Trophoblast cell (in vitro differentiated cells and primary cell): Measurements from ENCODE around the gene PIP5K1C.

ENCODE experiments used
- DNase-seq, 2 donors: peaks; one replicate each; pipeline ENCODE4 v3.0.0-alpha.2; 2016
- H2AFZ ChIP-seq: 2 replicates; pipeline ENCODE4 v1.6.1; 2013; ENCODE audit warnings: low read length, moderate library complexity, mild to moderate bottlenecking; ENCODE audit not compliant: insufficient read depth, poor library complexity
- H2AK5ac ChIP-seq: 2 replicates; pipeline ENCODE4 v1.6.1; 2013; ENCODE audit warnings: mild to moderate bottlenecking, low read length
- H2BK120ac ChIP-seq: 2 replicates; pipeline ENCODE4 v1.6.1; 2013; ENCODE audit warnings: low read length, mild to moderate bottlenecking, moderate library complexity; ENCODE audit not compliant: insufficient read depth, poor library complexity
- H2BK12ac ChIP-seq: 2 replicates; pipeline ENCODE4 v1.6.1; 2013; ENCODE audit warnings: mild to moderate bottlenecking, low read length, moderate library complexity
- H2BK5ac ChIP-seq: 2 replicates; pipeline ENCODE4 v1.6.1; 2013; ENCODE audit warnings: low read length, low read depth, moderate library complexity, mild to moderate bottlenecking; ENCODE audit not compliant: poor library complexity
- H3K14ac ChIP-seq: 2 replicates; pipeline ENCODE4 v1.6.1; 2013; ENCODE audit warnings: mild to moderate bottlenecking, low read length
- H3K18ac ChIP-seq: 2 replicates; pipeline ENCODE4 v1.6.1; 2013; ENCODE audit warnings: mild to moderate bottlenecking, low read length
- H3K23ac ChIP-seq: 2 replicates; pipeline ENCODE4 v1.6.1; 2013; ENCODE audit warnings: low read length
- H3K27ac ChIP-seq: 2 replicates; pipeline ENCODE4 v1.5.1; 2013; ENCODE audit warnings: low read depth, mild to moderate bottlenecking, inconsistent platforms, low read length, moderate library complexity
- H3K27me3 ChIP-seq: 2 replicates; pipeline ENCODE4 v1.6.1; 2013; ENCODE audit warnings: inconsistent platforms, mild to moderate bottlenecking, low read length, moderate library complexity; ENCODE audit not compliant: insufficient read depth
- H3K36me3 ChIP-seq, 2 experiments: 1 replicate in 1 of 2; 2 replicates in 1 of 2; pipeline ENCODE4 v1.6.1; 2013; ENCODE audit warnings: low read length in 2 of 2, mild to moderate bottlenecking in 2 of 2, moderate library complexity in 1 of 2; ENCODE audit not compliant: insufficient read depth in 2 of 2, control insufficient read depth in 1 of 2
- H3K4ac ChIP-seq: 2 replicates; pipeline ENCODE4 v1.6.1; 2013; ENCODE audit warnings: low read depth, mild to moderate bottlenecking, low read length, moderate library complexity
- H3K4me1 ChIP-seq, 2 experiments: 1 replicate in 1 of 2; 2 replicates in 1 of 2; pipeline ENCODE4 v1.6.1; 2013; ENCODE audit warnings: low read length in 2 of 2, mild to moderate bottlenecking in 2 of 2, moderate library complexity in 1 of 2; ENCODE audit not compliant: insufficient read depth in 2 of 2, control insufficient read depth in 1 of 2
- H3K4me2 ChIP-seq: 2 replicates; pipeline ENCODE4 v1.6.1; 2013; ENCODE audit warnings: inconsistent platforms, mild to moderate bottlenecking, low read length, moderate library complexity
- H3K4me3 ChIP-seq: 2 replicates; pipeline ENCODE4 v1.5.1; 2013; ENCODE audit warnings: mild to moderate bottlenecking, low read depth, low read length, inconsistent platforms
- H3K79me1 ChIP-seq: one replicate; pipeline ENCODE4 v1.6.1; 2013; ENCODE audit warnings: low read length
- H3K79me2 ChIP-seq: 2 replicates; pipeline ENCODE4 v1.6.1; 2013; ENCODE audit warnings: low read length, mild to moderate bottlenecking; ENCODE audit not compliant: control insufficient read depth, insufficient read depth, poor library complexity
- H3K9ac ChIP-seq: 2 replicates; pipeline ENCODE4 v1.6.1; 2013; ENCODE audit warnings: mild to moderate bottlenecking, low read length
- H3K9me3 ChIP-seq: 2 replicates; pipeline ENCODE4 v1.6.1; 2013; ENCODE audit warnings: low read depth, mild to moderate bottlenecking, control low read depth, inconsistent platforms, low read length; ENCODE audit not compliant: insufficient read depth
- H4K12ac ChIP-seq: 2 replicates; pipeline ENCODE4 v1.6.1; 2013; ENCODE audit warnings: low read depth, mild to moderate bottlenecking, low read length, moderate library complexity
- H4K8ac ChIP-seq: 2 replicates; pipeline ENCODE4 v1.6.1; 2013; ENCODE audit warnings: low read depth, mild to moderate bottlenecking, low read length, moderate library complexity
- H4K91ac ChIP-seq: one replicate; pipeline ENCODE4 v1.6.1; 2013; ENCODE audit warnings: low read depth, mild to moderate bottlenecking, low read length, moderate library complexity
- WGBS: extraction: QIAGEN DNeasy Blood & Tissue Kit; methylation state at CpG from one replicate; pipeline ENCODE4 v1.1.7; 2013; ENCODE audit warnings: missing lambda C conversion rate; ENCODE audit not compliant: insufficient read length, insufficient coverage; ENCODE audit errors: extremely low coverage; 5-methylcytosine and 5-hydroxymethylcytosine counted together

Gene PIP5K1C

GRCh38 chr19:3669947-3670795 is 30.1 kb downstream of the PIP5K1C start:
- H3K79me1 ChIP-seq: peaks cover 16% of the 10 kb centered on the region
- peak overlapping the region; percentile 72 for H4K91ac ChIP-seq
- peak overlapping the region; percentile 27 for H4K12ac ChIP-seq
- peak overlapping the region; percentile 49 for H3K27ac ChIP-seq
- H3K4me1 ChIP-seq: peaks cover 17 to 32% of the 10 kb centered on the region in 2 experiments
- no peaks in the 10 kb centered on the region for H3K27me3 ChIP-seq
- H3K9me3 ChIP-seq: peaks cover 2% of the 10 kb centered on the region
- no peak overlapping the region for H2AFZ ChIP-seq
- H3K14ac ChIP-seq: peak overlapping the region; percentile 61
- H2AK5ac ChIP-seq: peak overlapping the region; percentile 44
- peak overlapping the region; percentile 61 for H3K4ac ChIP-seq
- peak overlapping the region; percentile 82 for H3K18ac ChIP-seq
- H4K8ac ChIP-seq: peak overlapping the region; percentile 49
- no peak overlapping the region for H3K4me2 ChIP-seq
- WGBS: no CpG with 5 or more reads among the region's 33 CpGs
- H3K4me3 ChIP-seq: no peak overlapping the region
- H2BK5ac ChIP-seq: peak overlapping the region; percentile 38
- peak overlapping the region; percentile 28 for H2BK120ac ChIP-seq
- H3K23ac ChIP-seq: no peak overlapping the region
- H3K36me3 ChIP-seq: peaks cover 10% of the 10 kb centered on the region in 2 experiments
- no peak overlapping the region for H3K9ac ChIP-seq
- H2BK12ac ChIP-seq: peak overlapping the region; percentile 60
- peaks cover 5% of the 10 kb centered on the region for H3K79me2 ChIP-seq
- DNase-seq: peak; percentile 45 to 66

- no CpG with 5 or more reads among the region's 39 CpGs for WGBS
- peak overlapping the region; percentile 76 for H4K91ac ChIP-seq
- H3K4me2 ChIP-seq: no peak overlapping the region
- peak overlapping the region; percentile 78 for H3K18ac ChIP-seq
- H3K23ac ChIP-seq: no peak overlapping the region
- no peak overlapping the region for H2AFZ ChIP-seq
- H2BK12ac ChIP-seq: no peak overlapping the region
- H3K4ac ChIP-seq: peak overlapping the region; percentile 12
- peak overlapping the region; percentile 81 for H3K14ac ChIP-seq
- peaks cover 5% of the 10 kb centered on the region for H3K79me2 ChIP-seq
- H3K27me3 ChIP-seq: no peaks in the 10 kb centered on the region
- peak overlapping the region; percentile 65 for H2AK5ac ChIP-seq
- H3K9me3 ChIP-seq: peaks cover 2% of the 10 kb centered on the region
- no peak overlapping the region for H4K12ac ChIP-seq
- peak overlapping the region; percentile 67 for H4K8ac ChIP-seq
- peaks cover 16% of the 10 kb centered on the region for H3K79me1 ChIP-seq
- no peak for DNase-seq
- no peak overlapping the region for H3K9ac ChIP-seq
- H3K36me3 ChIP-seq: peaks cover 16% of the 10 kb centered on the region in 2 experiments
- peak overlapping the region; percentile 70 for H2BK120ac ChIP-seq
- peak overlapping the region; percentile 50 for H3K27ac ChIP-seq
- peak overlapping the region; percentile 58 for H2BK5ac ChIP-seq
- peaks cover 17 to 32% of the 10 kb centered on the region in 2 experiments for H3K4me1 ChIP-seq
- H3K4me3 ChIP-seq: no peak overlapping the region
These were observed 31.0 kb downstream of the PIP5K1C start for GRCh38 chr19:3669082-3669946.

- H2BK5ac ChIP-seq: no peak overlapping the region
- no peak overlapping the region for H3K9ac ChIP-seq
- H3K79me2 ChIP-seq: peaks cover 5% of the 10 kb centered on the region
- WGBS: no CpG with 5 or more reads among the region's 34 CpGs
- no peaks in the 10 kb centered on the region for H3K27me3 ChIP-seq
- no peak overlapping the region for H2BK120ac ChIP-seq
- peak; percentile 12 to 46 for DNase-seq
- no peak overlapping the region for H3K4me2 ChIP-seq
- no peak overlapping the region for H4K12ac ChIP-seq
- no peak overlapping the region for H4K8ac ChIP-seq
- no peak overlapping the region for H2BK12ac ChIP-seq
- no peak overlapping the region for H3K4me3 ChIP-seq
- no peak overlapping the region for H3K18ac ChIP-seq
- H3K9me3 ChIP-seq: peaks cover 2% of the 10 kb centered on the region
- H3K36me3 ChIP-seq: peaks cover 20 to 23% of the 10 kb centered on the region in 2 experiments
- no peak overlapping the region for H4K91ac ChIP-seq
- no peak overlapping the region for H2AK5ac ChIP-seq
- H3K14ac ChIP-seq: no peak overlapping the region
- no peak overlapping the region for H3K23ac ChIP-seq
- H3K27ac ChIP-seq: no peak overlapping the region
- H3K4ac ChIP-seq: no peak overlapping the region
- H2AFZ ChIP-seq: no peak overlapping the region
- peaks cover 17 to 32% of the 10 kb centered on the region in 2 experiments for H3K4me1 ChIP-seq
- peaks cover 16% of the 10 kb centered on the region for H3K79me1 ChIP-seq
These were observed 31.8 kb downstream of the PIP5K1C start for GRCh38 chr19:3668331-3669081.

GRCh38 chr19:3667766-3668165 is 32.5 kb downstream of the PIP5K1C start:
- Histone ChIP-seq H3K27ac (no peak overlapping the region), H3K9ac (no peak overlapping the region), H3K36me3 (peaks cover 27 to 30% of the 10 kb centered on the region in 2 experiments), H3K14ac (no peak overlapping the region), H3K79me2 (peaks cover 5% of the 10 kb centered on the region), H4K91ac (no peak overlapping the region), H3K27me3 (no peaks in the 10 kb centered on the region), H4K8ac (no peak overlapping the region), H3K9me3 (peaks cover 2% of the 10 kb centered on the region), H2BK120ac (no peak overlapping the region), H3K23ac (no peak overlapping the region), H3K4me1 (peaks cover 17 to 32% of the 10 kb centered on the region in 2 experiments), H3K4ac (no peak overlapping the region), H4K12ac (no peak overlapping the region), H2AK5ac (no peak overlapping the region), H3K4me3 (no peak overlapping the region), H2BK12ac (no peak overlapping the region), H3K79me1 (peaks cover 16% of the 10 kb centered on the region), H2AFZ (no peak overlapping the region), H3K4me2 (no peak overlapping the region), H2BK5ac (no peak overlapping the region), H3K18ac (no peak overlapping the region)
- no peak for DNase-seq
- no CpG with 5 or more reads among the region's 17 CpGs for WGBS
